ENCODE data around the gene TMEM267.
"Not testable (repeated sequence)": the region's sequence is repeated elsewhere in the genome, so short reads cannot be mapped to it uniquely, and the experiment has no call there.

TMEM267 gene

GRCh38 chr5:43467100-43467499, 16.6 kb downstream of the TMEM267 start:
- in situ Hi-C loops (cut with MboI; ENCODE audit: low pct_unique_long_range_greater_than_20kb, low sequenced_read_pairs), result no loop called here

GRCh38 chr5:43465455-43465854, 18.2 kb downstream of the TMEM267 start:
- in situ Hi-C loops (cut with MboI; ENCODE audit: low pct_unique_long_range_greater_than_20kb, low sequenced_read_pairs); DNase-seq: not testable (repeated sequence)

More at GRCh38 chr5:43467100-43467499, 16.6 kb downstream of the TMEM267 start:
- DNase-seq, result no peak

GRCh38 chr5:43461066-43461465, 22.6 kb downstream of the TMEM267 start:
- no peak for DNase-seq
- in situ Hi-C loops (cut with MboI; ENCODE audit: low pct_unique_long_range_greater_than_20kb, low sequenced_read_pairs), result no loop called here

GRCh38 chr5:43456556-43456955, 27.1 kb downstream of the TMEM267 start:
- DNase-seq, result no peak
- in situ Hi-C loops (cut with MboI; ENCODE audit: low pct_unique_long_range_greater_than_20kb, low sequenced_read_pairs), result no loop called here

- DNase-seq; in situ Hi-C loops (cut with MboI; ENCODE audit: low pct_unique_long_range_greater_than_20kb, low sequenced_read_pairs): not testable (repeated sequence)
Observed at GRCh38 chr5:43441575-43441974, 42.1 kb downstream of the TMEM267 start.

- in situ Hi-C loops (cut with MboI; ENCODE audit: low pct_unique_long_range_greater_than_20kb, low sequenced_read_pairs), result no loop called here
Observed at GRCh38 chr5:43437062-43437660, 46.5 kb downstream of the TMEM267 start.

GRCh38 chr5:43433382-43433781, 50.3 kb downstream of the TMEM267 start:
- no peak for DNase-seq
- in situ Hi-C loops (cut with MboI; ENCODE audit: low pct_unique_long_range_greater_than_20kb, low sequenced_read_pairs), result no loop called here

More at GRCh38 chr5:43437062-43437660, 46.5 kb downstream of the TMEM267 start:
- no peak for DNase-seq

- peak; percentile 38 for DNase-seq
- in situ Hi-C loops (cut with MboI; ENCODE audit: low pct_unique_long_range_greater_than_20kb, low sequenced_read_pairs), result no loop called here
Observed at GRCh38 chr5:43432486-43433375, 50.9 kb downstream of the TMEM267 start.

GRCh38 chr5:43429706-43430105, 54.0 kb downstream of the TMEM267 start:
- in situ Hi-C loops (cut with MboI; ENCODE audit: low pct_unique_long_range_greater_than_20kb, low sequenced_read_pairs), result no loop called here
- no peak for DNase-seq

- DNase-seq, result no peak
- in situ Hi-C loops (cut with MboI; ENCODE audit: low pct_unique_long_range_greater_than_20kb, low sequenced_read_pairs), result no loop called here
Observed at GRCh38 chr5:43429016-43429415, 54.6 kb downstream of the TMEM267 start.

GRCh38 chr5:43427306-43427705, 56.4 kb downstream of the TMEM267 start:
- DNase-seq, result no peak

GRCh38 chr5:43425983-43426382, 57.7 kb downstream of the TMEM267 start:
- no peak for DNase-seq
- in situ Hi-C loops (cut with MboI; ENCODE audit: low pct_unique_long_range_greater_than_20kb, low sequenced_read_pairs), result no loop called here

More at GRCh38 chr5:43427306-43427705, 56.4 kb downstream of the TMEM267 start:
- in situ Hi-C loops (cut with MboI; ENCODE audit: low pct_unique_long_range_greater_than_20kb, low sequenced_read_pairs), result no loop called here

- in situ Hi-C loops (cut with MboI; ENCODE audit: low pct_unique_long_range_greater_than_20kb, low sequenced_read_pairs); DNase-seq: not testable (repeated sequence)
Observed at GRCh38 chr5:43423086-43423485, 60.6 kb downstream of the TMEM267 start.

- no peak for DNase-seq
- in situ Hi-C loops (cut with MboI; ENCODE audit: low pct_unique_long_range_greater_than_20kb, low sequenced_read_pairs), result no loop called here
Observed at GRCh38 chr5:43422143-43422542, 61.5 kb downstream of the TMEM267 start.

GRCh38 chr5:43421450-43422133, 62.1 kb downstream of the TMEM267 start:
- no peak for DNase-seq
- in situ Hi-C loops (cut with MboI; ENCODE audit: low pct_unique_long_range_greater_than_20kb, low sequenced_read_pairs), result no loop called here

GRCh38 chr5:43420241-43420640, 63.4 kb downstream of the TMEM267 start:
- in situ Hi-C loops (cut with MboI; ENCODE audit: low pct_unique_long_range_greater_than_20kb, low sequenced_read_pairs), result no loop called here

GRCh38 chr5:43418561-43418960, 65.1 kb downstream of the TMEM267 start:
- DNase-seq, result no peak
- in situ Hi-C loops (cut with MboI; ENCODE audit: low pct_unique_long_range_greater_than_20kb, low sequenced_read_pairs), result no loop called here

More at GRCh38 chr5:43420241-43420640, 63.4 kb downstream of the TMEM267 start:
- DNase-seq, result no peak

GRCh38 chr5:43416803-43417394, 66.8 kb downstream of the TMEM267 start:
- no peak for DNase-seq
- in situ Hi-C loops (cut with MboI; ENCODE audit: low pct_unique_long_range_greater_than_20kb, low sequenced_read_pairs), result no loop called here
